GM10847 (cell line): ENCODE measurements around the gene WDR4.

Experiments
- POLR2A ChIP-seq: IDR thresholded peaks from 2 replicates; pipeline ENCODE4 v1.6.1; 2011; ENCODE audit not compliant: insufficient read length; ENCODE audit errors: extremely low read depth

The WDR4 gene

GRCh38 chr21:42848932-42849758 lies 30.2 kb downstream of the WDR4 start:
- TF ChIP-seq POLR2A, result no peak

- TF ChIP-seq POLR2A, result no peak
These were observed 31.6 kb downstream of the WDR4 start for GRCh38 chr21:42847726-42848125.

- TF ChIP-seq POLR2A, result no peak
These were observed 32.2 kb downstream of the WDR4 start for GRCh38 chr21:42847051-42847707.

- TF ChIP-seq POLR2A, result no peak
These were observed 33.1 kb downstream of the WDR4 start for GRCh38 chr21:42846221-42846620.

GRCh38 chr21:42845296-42845965 lies 33.9 kb downstream of the WDR4 start:
- no peak for TF ChIP-seq POLR2A

GRCh38 chr21:42844411-42845113 lies 34.8 kb downstream of the WDR4 start:
- TF ChIP-seq POLR2A, result no peak

- TF ChIP-seq POLR2A, result no peak
These were observed 36.3 kb downstream of the WDR4 start for GRCh38 chr21:42843056-42843455.

- TF ChIP-seq POLR2A, result no peak
These were observed 38.0 kb downstream of the WDR4 start for GRCh38 chr21:42841156-42841915.

GRCh38 chr21:42840411-42841155 lies 38.8 kb downstream of the WDR4 start:
- TF ChIP-seq POLR2A, result no peak

- TF ChIP-seq POLR2A, result no peak
These were observed 39.8 kb downstream of the WDR4 start for GRCh38 chr21:42839271-42840231.

GRCh38 chr21:42837421-42838211 lies 41.7 kb downstream of the WDR4 start:
- no peak for TF ChIP-seq POLR2A

- TF ChIP-seq POLR2A, result no peak
These were observed 42.5 kb downstream of the WDR4 start for GRCh38 chr21:42836767-42837301.

- TF ChIP-seq POLR2A, result no peak
These were observed 43.0 kb downstream of the WDR4 start for GRCh38 chr21:42836402-42836666.
